Osteocyte (in vitro differentiated cells): ENCODE results near the gene JAZF1. TPM values are rescaled to one million over a fixed set of nuclear protein-coding genes. Genes with fewer than 3 reads are reported as not detected.

ENCODE experiments used
- DNase-seq: peaks from one replicate; pipeline ENCODE4 v3.0.0; 2021; ENCODE audit warnings: mixed read lengths; ENCODE audit not compliant: unreplicated experiment; ENCODE audit errors: extremely low spot score
- H3K27ac Mint-ChIP-seq: one replicate; pipeline ENCODE4 v1.8.0; 2021; ENCODE audit warnings: mild to moderate bottlenecking, mixed read lengths; ENCODE audit not compliant: unreplicated experiment
- H3K27me3 Mint-ChIP-seq: one replicate; pipeline ENCODE4 v1.8.0; 2021; ENCODE audit warnings: mixed read lengths; ENCODE audit not compliant: unreplicated experiment
- H3K36me3 Mint-ChIP-seq: one replicate; pipeline ENCODE4 v1.8.0; 2021; ENCODE audit warnings: mixed read lengths; ENCODE audit not compliant: unreplicated experiment
- H3K4me1 Mint-ChIP-seq: one replicate; pipeline ENCODE4 v1.8.0; 2021; ENCODE audit warnings: mixed read lengths; ENCODE audit not compliant: unreplicated experiment
- H3K4me3 Mint-ChIP-seq: one replicate; pipeline ENCODE4 v1.8.0; 2021; ENCODE audit warnings: mild to moderate bottlenecking, moderate library complexity, mixed read lengths; ENCODE audit not compliant: unreplicated experiment
- H3K9me3 Mint-ChIP-seq: one replicate; pipeline ENCODE4 v1.8.0; 2021; ENCODE audit warnings: mixed read lengths; ENCODE audit not compliant: unreplicated experiment
- total RNA-seq: library from RNA; stranded (reverse); gene quantifications from 2 replicates; pipeline ENCODE4 v1.2.1, GENCODE V29; 2021
- TF ChIP-seq, protein P1 (sequence below): fragments of 200-600 bp; sonication (generic); IDR thresholded peaks from 2 replicates; pipeline ENCODE4 v1.5.0; 2021; ENCODE audit warnings: antibody characterized with exemption, mild to moderate bottlenecking, moderate library complexity

The JAZF1 gene
- total RNA-seq, 1 donor from 2014 or later, result 19.8 TPM

DNA sequence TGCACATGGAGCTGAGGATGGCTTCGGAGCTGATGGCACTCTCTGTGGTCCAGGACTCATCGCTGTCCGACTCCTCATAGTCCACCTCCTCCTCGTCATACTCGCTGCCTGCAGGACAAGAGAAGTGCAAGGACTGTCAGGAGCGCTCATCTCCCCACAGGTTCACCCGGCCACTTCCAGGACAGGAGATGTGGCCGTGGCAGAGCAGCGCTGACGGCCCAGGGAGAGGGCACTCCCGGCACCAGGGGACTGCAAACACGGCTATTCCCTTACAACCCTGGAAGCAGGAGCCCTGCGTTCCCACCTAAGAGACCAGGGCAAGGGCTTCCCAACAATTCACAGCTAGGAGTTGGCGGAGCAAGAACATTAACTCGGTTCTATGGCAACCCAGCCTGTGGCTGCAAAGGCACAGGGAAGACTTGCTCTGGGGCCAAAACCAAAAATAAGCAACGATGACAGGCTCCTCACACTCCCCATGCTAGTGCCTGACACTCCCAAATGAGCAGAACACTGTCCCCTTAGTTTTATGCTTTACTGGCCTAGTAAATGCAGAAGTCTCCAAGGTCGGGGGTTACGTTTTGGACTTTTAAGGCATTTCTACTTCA, 339.7 kb downstream of the JAZF1 start:
- no peak for DNase-seq
- Mint-ChIP-seq H3K27me3 (no peaks in the 10 kb centered on the region), H3K9me3 (no peaks in the 10 kb centered on the region), H3K27ac (no peak overlapping the region), H3K4me1 (peaks cover 7% of the 10 kb centered on the region), H3K4me3 (no peak overlapping the region), H3K36me3 (peaks cover 8% of the 10 kb centered on the region)
- TF ChIP-seq, protein P1, sequence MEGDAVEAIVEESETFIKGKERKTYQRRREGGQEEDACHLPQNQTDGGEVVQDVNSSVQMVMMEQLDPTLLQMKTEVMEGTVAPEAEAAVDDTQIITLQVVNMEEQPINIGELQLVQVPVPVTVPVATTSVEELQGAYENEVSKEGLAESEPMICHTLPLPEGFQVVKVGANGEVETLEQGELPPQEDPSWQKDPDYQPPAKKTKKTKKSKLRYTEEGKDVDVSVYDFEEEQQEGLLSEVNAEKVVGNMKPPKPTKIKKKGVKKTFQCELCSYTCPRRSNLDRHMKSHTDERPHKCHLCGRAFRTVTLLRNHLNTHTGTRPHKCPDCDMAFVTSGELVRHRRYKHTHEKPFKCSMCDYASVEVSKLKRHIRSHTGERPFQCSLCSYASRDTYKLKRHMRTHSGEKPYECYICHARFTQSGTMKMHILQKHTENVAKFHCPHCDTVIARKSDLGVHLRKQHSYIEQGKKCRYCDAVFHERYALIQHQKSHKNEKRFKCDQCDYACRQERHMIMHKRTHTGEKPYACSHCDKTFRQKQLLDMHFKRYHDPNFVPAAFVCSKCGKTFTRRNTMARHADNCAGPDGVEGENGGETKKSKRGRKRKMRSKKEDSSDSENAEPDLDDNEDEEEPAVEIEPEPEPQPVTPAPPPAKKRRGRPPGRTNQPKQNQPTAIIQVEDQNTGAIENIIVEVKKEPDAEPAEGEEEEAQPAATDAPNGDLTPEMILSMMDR, result no peak

DNA sequence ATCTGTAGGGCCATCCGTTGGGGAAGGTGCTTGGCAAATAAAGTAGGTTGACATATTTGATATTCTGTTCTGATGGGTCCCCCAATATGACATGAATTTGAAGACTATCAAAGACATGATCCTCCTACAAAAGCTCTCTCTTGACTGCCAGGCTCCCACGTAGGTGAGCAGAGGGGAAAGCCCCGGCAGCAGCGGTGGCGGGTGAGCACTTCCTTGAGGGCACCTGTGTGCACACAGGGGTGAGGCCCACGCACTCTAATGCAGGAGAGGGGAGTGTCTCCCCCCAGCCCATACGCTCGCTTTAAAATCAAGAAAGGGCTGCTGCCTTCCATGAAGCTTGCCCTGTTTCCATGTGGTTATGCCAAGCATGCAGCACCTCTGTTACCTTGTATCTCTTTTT, 340.3 kb downstream of the JAZF1 start:
- peaks cover 8% of the 10 kb centered on the region for H3K36me3 Mint-ChIP-seq
- H3K9me3 Mint-ChIP-seq, result no peaks in the 10 kb centered on the region
- no peak overlapping the region for H3K27ac Mint-ChIP-seq

DNA sequence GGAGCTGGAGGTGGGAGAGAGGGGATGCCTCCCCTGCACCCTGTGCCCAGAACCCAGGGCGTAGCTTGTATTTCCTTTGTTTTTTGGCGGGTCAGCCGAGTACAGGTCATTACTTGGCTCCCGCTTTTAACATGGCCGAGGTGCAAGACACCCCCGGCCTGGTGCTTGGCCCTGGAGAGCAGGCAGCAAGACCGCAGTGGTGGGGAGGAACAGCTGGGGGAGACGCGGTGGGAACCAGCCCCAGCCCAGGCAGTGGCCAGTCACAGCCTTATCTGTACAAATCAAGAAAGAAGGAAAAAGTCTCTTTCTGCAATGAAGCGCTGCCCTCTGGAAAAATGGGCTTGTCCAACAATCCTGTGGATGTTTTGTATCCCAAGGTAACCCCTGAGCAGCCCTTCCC, 341.5 kb downstream of the JAZF1 start:
- Mint-ChIP-seq H3K9me3 (no peaks in the 10 kb centered on the region), H3K4me3 (no peak overlapping the region), H3K27ac (no peak overlapping the region), H3K36me3 (peaks cover 14% of the 10 kb centered on the region), H3K4me1 (peaks cover 13% of the 10 kb centered on the region), H3K27me3 (no peaks in the 10 kb centered on the region)
- no peak for DNase-seq
- TF ChIP-seq, protein P1, result no peak

More for the DNA sequence above, 340.3 kb downstream of the JAZF1 start:
- Mint-ChIP-seq H3K27me3 (no peaks in the 10 kb centered on the region), H3K4me3 (no peak overlapping the region), H3K4me1 (peaks cover 10% of the 10 kb centered on the region)
- TF ChIP-seq, protein P1, result no peak
- DNase-seq, result no peak

DNA sequence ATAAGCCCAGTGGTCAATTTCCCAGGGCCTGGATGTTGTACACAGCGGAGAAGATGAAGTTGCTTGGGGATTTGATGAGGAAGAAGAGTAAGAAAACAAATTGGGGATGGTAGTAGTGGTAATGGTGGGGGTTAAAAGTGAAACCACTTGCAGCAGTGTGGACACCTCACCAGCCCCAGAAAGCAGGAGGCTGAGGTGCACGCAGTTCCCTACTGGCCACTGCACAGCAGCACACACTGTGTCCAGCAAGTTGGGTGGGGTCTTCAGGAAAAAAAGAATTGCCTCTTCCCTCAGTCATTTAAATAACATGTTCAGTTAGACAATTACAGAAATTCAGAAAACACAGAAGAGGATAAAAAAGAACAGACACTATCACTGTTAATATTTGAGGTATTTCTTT, 344.1 kb downstream of the JAZF1 start:
- Mint-ChIP-seq H3K9me3 (no peaks in the 10 kb centered on the region), H3K27me3 (no peaks in the 10 kb centered on the region), H3K4me1 (peaks cover 5% of the 10 kb centered on the region), H3K27ac (no peak overlapping the region), H3K36me3 (peaks cover 17% of the 10 kb centered on the region), H3K4me3 (no peak overlapping the region)
- TF ChIP-seq, protein P1, result no peak
- DNase-seq, result no peak

DNA sequence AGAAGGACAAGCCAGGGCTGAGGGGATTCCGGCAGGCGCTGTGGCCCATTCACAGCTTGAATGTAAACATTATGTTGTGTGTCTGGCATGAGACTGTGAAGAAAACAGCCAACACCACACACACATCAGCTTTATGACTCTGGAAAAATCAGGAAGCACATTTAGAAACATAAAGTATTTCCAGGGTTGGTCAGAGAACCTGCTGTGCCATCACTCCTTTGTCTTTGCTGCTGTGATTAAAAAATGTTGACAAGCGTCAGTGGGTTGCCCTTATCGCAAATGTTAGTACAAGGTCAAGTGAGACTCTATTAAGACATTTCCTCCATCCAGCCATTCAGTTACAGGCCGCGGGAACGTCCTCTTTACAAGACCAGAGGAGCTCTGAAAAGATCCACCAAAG, 345.2 kb downstream of the JAZF1 start:
- no peak overlapping the region for H3K4me3 Mint-ChIP-seq

More for the DNA sequence above, 345.2 kb downstream of the JAZF1 start:
- TF ChIP-seq, protein P1, result no peak
- Mint-ChIP-seq H3K9me3 (no peaks in the 10 kb centered on the region), H3K27me3 (no peaks in the 10 kb centered on the region), H3K36me3 (peaks cover 22% of the 10 kb centered on the region), H3K27ac (no peak overlapping the region), H3K4me1 (peaks cover 5% of the 10 kb centered on the region)
- DNase-seq, result no peak
